MM.1S (cell line): Measurements from ENCODE around the gene SBF1.

ENCODE experiments used
- CTCF ChIP-seq: fragments of 300-600 bp; sonication (generic); IDR thresholded peaks from 2 replicates; pipeline ENCODE4 v1.5.1; 2016; ENCODE audit warnings: antibody characterized with exemption, low read length, mixed read lengths
- EZH2 ChIP-seq: fragments of 300-600 bp; sonication (generic); optimal IDR thresholded peaks from 2 replicates; pipeline ENCODE3; 2017; ENCODE audit warnings: low read depth, mild to moderate bottlenecking, antibody characterized with exemption, low read length, mixed read lengths
- EZH2phosphoT487 ChIP-seq: fragments of 300-600 bp; sonication (generic); IDR thresholded peaks from 2 replicates; pipeline ENCODE4 v1.6.1; 2018; ENCODE audit warnings: antibody characterized with exemption, low read length

- TF ChIP-seq EZH2phosphoT487 (no peak), CTCF (no peak), EZH2 (no peak)
These were observed 75.8 kb downstream of the SBF1 start for GRCh38 chr22:50398831-50399648.
